ENCODE data around the gene RPS18. TPM values are rescaled to one million over a fixed set of nuclear protein-coding genes. Genes with fewer than 3 reads are reported as not detected.

Gene RPS18
- total and polyA plus RNA-seq, 9 of the 15 experiments (the other 6 are each of a cell fraction or from before 2014, with no cell fraction given), result 5,023 to 17,516 (median 8,131) TPM

DNA sequence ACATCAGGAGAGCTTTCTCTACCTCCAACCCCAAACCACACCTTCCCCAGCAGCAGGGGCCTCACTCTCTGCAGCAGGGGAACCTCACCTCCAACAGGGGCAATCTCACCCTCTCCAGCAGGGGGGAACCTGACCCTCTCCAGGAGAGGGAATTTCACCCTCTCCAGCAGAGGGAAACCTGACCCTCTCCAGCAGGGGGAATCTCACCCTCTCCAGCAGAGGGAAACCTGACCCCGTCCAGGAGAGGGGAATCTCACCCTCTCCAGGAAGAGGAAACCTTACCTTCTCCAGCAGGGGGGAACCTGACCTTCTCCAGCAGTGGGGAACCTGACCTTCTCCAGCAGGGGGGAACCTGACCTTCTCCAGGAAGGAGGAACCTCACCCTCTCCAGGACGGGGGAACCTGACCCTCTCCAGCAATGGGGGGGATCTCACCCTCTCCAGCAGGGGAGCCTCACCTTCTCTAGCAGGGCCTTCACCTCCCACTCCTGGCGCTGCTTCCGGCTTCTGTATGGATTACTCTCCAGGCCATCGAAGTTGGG, 8.2 kb downstream of the RPS18 start (continued):
- TF ChIP-seq, protein P1, sequence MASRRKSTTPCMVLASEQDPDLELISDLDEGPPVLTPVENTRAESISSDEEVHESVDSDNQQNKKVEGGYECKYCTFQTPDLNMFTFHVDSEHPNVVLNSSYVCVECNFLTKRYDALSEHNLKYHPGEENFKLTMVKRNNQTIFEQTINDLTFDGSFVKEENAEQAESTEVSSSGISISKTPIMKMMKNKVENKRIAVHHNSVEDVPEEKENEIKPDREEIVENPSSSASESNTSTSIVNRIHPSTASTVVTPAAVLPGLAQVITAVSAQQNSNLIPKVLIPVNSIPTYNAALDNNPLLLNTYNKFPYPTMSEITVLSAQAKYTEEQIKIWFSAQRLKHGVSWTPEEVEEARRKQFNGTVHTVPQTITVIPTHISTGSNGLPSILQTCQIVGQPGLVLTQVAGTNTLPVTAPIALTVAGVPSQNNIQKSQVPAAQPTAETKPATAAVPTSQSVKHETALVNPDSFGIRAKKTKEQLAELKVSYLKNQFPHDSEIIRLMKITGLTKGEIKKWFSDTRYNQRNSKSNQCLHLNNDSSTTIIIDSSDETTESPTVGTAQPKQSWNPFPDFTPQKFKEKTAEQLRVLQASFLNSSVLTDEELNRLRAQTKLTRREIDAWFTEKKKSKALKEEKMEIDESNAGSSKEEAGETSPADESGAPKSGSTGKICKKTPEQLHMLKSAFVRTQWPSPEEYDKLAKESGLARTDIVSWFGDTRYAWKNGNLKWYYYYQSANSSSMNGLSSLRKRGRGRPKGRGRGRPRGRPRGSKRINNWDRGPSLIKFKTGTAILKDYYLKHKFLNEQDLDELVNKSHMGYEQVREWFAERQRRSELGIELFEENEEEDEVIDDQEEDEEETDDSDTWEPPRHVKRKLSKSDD (conservative IDR thresholded peaks at IDR 0.05; ENCODE audit: low read length), result 0 out of 2 replicates have a peak, but pooled peaks have one; percentile 56
- TF ChIP-seq NCOA6 (IDR thresholded peaks at IDR 0.05) (no peak), KDM2B (CRISPR knock-in tag; IDR thresholded peaks at IDR 0.05) (no peak), PREB (CRISPR knock-in tag; IDR thresholded peaks at IDR 0.05) (no peak), ZNF311 (CRISPR knock-in tag; IDR thresholded peaks at IDR 0.05) (no peak), ZNF583 (CRISPR knock-in tag; IDR thresholded peaks at IDR 0.05) (no peak), ARID2 (IDR thresholded peaks at IDR 0.05) (peak; percentile 71; the same call in 1 of the 2 replicates), REST (IDR thresholded peaks at IDR 0.05; ENCODE audit: borderline replicate concordance) (peak; percentile 81; the same call in 1 of the 2 replicates), REST (CRISPR knock-in tag; IDR thresholded peaks at IDR 0.05; ENCODE audit: low read depth) (no peak), ZNF76 (CRISPR knock-in tag; IDR thresholded peaks at IDR 0.05; ENCODE audit: borderline replicate concordance) (no peak), ARID4B (CRISPR knock-in tag; IDR thresholded peaks at IDR 0.05) (peak; percentile 47)

All from K562 (cell line).